Renal cortical epithelial cell (primary cell): ENCODE results near the gene WDR17. TPM values are rescaled to one million over a fixed set of nuclear protein-coding genes. Genes with fewer than 3 reads are reported as not detected.

ENCODE experiments used
- DNase-seq: peaks from one replicate; pipeline ENCODE4 v3.0.0-alpha.2; 2011; ENCODE audit warnings: low read depth
- total RNA-seq: library from RNA; depleted of rRNA; stranded (reverse); fragments of >200 nt; gene quantifications from 2 replicates; pipeline ENCODE4 v1.2.3, GENCODE V29; 2014

The WDR17 gene
- total RNA-seq, 1 donor from 2014 or later: 5.5 TPM

DNA sequence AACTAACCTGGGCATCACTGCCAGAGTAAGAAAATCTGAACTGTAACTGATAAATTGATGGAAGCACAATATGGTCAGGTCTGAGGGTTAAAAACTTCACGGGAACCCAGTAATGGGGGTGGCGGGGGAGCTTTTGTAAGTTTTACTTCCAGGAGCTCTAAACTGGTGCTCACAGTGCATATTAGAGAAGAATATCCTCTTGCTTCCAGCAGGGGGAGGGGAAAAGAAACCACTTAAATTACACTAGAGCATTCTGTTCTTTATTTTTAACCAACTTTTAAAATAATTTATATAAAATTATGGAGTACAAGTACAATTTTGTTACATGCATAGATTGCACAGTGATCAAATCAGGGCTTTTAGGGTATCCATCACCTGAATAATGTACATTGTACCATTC lies 33.7 kb downstream of the WDR17 start:
- DNase-seq: no peak

- DNase-seq: peak; percentile 3
Observed at GRCh38 chr4:176102414-176103063, 36.9 kb downstream of the WDR17 start.

- DNase-seq: no peak
Observed at GRCh38 chr4:176107695-176108094, 42.1 kb downstream of the WDR17 start.

- peak; percentile 10 for DNase-seq
Observed at GRCh38 chr4:176123710-176124407, 58.2 kb downstream of the WDR17 start.

GRCh38 chr4:176125063-176125462 lies 59.4 kb downstream of the WDR17 start:
- DNase-seq: no peak

- DNase-seq: no peak
Observed at GRCh38 chr4:176134670-176135069, 69.0 kb downstream of the WDR17 start.

- DNase-seq: peak; percentile 18
Observed at GRCh38 chr4:176137631-176138030, 72.0 kb downstream of the WDR17 start.

GRCh38 chr4:176139518-176139917 lies 73.9 kb downstream of the WDR17 start:
- DNase-seq: no peak

- no peak for DNase-seq
Observed at GRCh38 chr4:176142253-176142652, 76.6 kb downstream of the WDR17 start.

DNA sequence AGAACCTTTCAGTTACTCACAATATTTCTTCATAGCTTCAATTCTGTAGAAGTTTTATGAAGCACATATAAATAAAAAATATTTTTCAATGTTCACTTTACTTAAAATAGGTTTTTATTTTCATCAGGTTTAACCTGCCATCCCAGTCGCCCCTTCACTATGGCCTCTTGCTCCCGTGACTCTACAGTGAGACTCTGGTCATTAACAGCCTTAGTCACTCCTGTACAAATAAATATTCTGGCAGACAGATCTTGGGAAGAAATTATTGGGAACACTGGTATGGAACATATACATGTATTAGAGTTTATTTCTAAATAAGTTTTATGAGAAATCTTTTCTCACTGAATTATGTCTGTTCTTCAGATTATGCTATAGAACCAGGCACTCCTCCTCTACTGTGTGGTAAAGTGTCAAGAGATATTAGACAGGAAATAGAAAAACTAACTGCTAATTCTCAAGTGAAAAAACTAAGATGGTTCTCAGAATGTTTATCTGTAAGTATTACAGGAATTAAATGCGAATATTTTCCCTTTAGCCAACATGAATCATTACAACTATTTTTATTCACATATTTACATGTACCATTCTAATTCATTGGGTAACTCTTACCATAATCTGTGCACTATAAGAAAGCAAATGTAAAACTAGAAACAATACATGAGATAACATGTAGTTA lies 84.2 kb downstream of the WDR17 start:
- no peak for DNase-seq

GRCh38 chr4:176150356-176150682 lies 84.7 kb downstream of the WDR17 start:
- DNase-seq: peak; percentile 46

DNA sequence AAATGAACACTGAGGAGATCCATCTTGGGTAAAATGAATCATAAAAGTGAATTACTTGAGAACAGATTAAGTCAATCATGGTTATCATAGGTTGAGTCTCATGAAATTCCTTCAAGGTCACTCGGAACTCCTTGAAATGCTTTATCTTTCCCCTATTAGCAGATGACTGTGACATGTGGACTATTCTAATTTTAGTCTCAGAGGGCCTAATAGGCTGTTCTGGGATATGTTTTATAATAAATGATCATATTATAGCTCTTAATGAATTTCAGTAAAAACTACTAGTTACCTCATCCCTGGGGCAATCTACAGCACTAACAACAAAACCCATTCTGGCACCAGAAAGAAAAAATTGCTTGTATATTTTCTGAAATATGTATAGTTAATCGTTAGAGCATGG lies 85.1 kb downstream of the WDR17 start:
- no peak for DNase-seq

GRCh38 chr4:176153124-176153523 lies 87.5 kb downstream of the WDR17 start:
- no peak for DNase-seq

- DNase-seq: no peak
Observed at GRCh38 chr4:176156656-176157055, 91.0 kb downstream of the WDR17 start.

GRCh38 chr4:176163041-176163440 lies 97.4 kb downstream of the WDR17 start:
- DNase-seq: no peak

GRCh38 chr4:176185051-176185450 lies 119.4 kb downstream of the WDR17 start:
- peak; percentile 14 for DNase-seq

GRCh38 chr4:176186067-176186466 lies 120.4 kb downstream of the WDR17 start:
- peak; percentile 60 for DNase-seq

- peak; percentile 44 for DNase-seq
Observed at GRCh38 chr4:176186671-176187395, 121.2 kb downstream of the WDR17 start.

- DNase-seq: peak; percentile 90
Observed at GRCh38 chr4:176187624-176188023, 122.0 kb downstream of the WDR17 start.

- DNase-seq: peak; percentile 67
Observed at GRCh38 chr4:176188654-176189053, 123.0 kb downstream of the WDR17 start.

- peak; percentile 9 for DNase-seq
Observed at GRCh38 chr4:176189891-176190795, 124.5 kb downstream of the WDR17 start.
